Forelimb muscle (tissue), 1 donor: ENCODE results near the gene ZNF679. TPM values are rescaled to one million over a fixed set of nuclear protein-coding genes. Genes with fewer than 3 reads are reported as not detected.
"Not testable (repeated sequence)": the region's sequence is repeated elsewhere in the genome, so short reads cannot be mapped to it uniquely, and the experiment has no call there.

ENCODE experiments used
- DNase-seq: peaks from one replicate; pipeline ENCODE4 v3.0.0-alpha.2; 2013; ENCODE audit warnings: low read depth
- polyA plus RNA-seq: library from polyadenylated mRNA; unstranded; fragments of 120-200 nt; gene quantifications from one replicate; pipeline ENCODE4 v1.2.1, GENCODE V29; 2013; ENCODE audit not compliant: insufficient read length

The ZNF679 gene
- polyA plus RNA-seq = not detected

- not testable (repeated sequence) for DNase-seq
These were observed at the start of gene ZNF679 for GRCh38 chr7:64228174-64228573. ZNF679 (plus strand) TSS chr7:64228474; CDS start chr7:64249118, 20,644 bp downstream.

GRCh38 chr7:64180989-64181388, 47.3 kb upstream of the ZNF679 start:
- no peak for DNase-seq

- no peak for DNase-seq
These were observed 46.7 kb upstream of the ZNF679 start for GRCh38 chr7:64181586-64181985.

- DNase-seq = no peak
These were observed 46.1 kb upstream of the ZNF679 start for GRCh38 chr7:64182036-64182790.

GRCh38 chr7:64183126-64183742, 45.0 kb upstream of the ZNF679 start:
- DNase-seq = no peak

GRCh38 chr7:64183827-64184372, 44.4 kb upstream of the ZNF679 start:
- no peak for DNase-seq

GRCh38 chr7:64184376-64184775, 43.9 kb upstream of the ZNF679 start:
- DNase-seq = no peak

- DNase-seq = no peak
These were observed 40.9 kb upstream of the ZNF679 start for GRCh38 chr7:64187408-64187807.

GRCh38 chr7:64192148-64192704, 36.0 kb upstream of the ZNF679 start:
- no peak for DNase-seq

- no peak for DNase-seq
These were observed 35.5 kb upstream of the ZNF679 start for GRCh38 chr7:64192775-64193174.

- DNase-seq = no peak
These were observed 21.4 kb upstream of the ZNF679 start, which contains the start of gene ZNF735 for GRCh38 chr7:64206903-64207302. ZNF735 (plus strand) TSS chr7:64207203; CDS start chr7:64207203, 0 bp downstream.

GRCh38 chr7:64219710-64220298, 8.5 kb upstream of the ZNF679 start:
- not testable (repeated sequence) for DNase-seq

GRCh38 chr7:64223366-64223765, 4.9 kb upstream of the ZNF679 start:
- DNase-seq = no peak

- DNase-seq = no peak
These were observed 38.2 kb downstream of the ZNF679 start for GRCh38 chr7:64266341-64266919.

- no peak for DNase-seq
These were observed 49.4 kb downstream of the ZNF679 start for GRCh38 chr7:64277630-64278029.

- DNase-seq = no peak
These were observed 66.6 kb downstream of the ZNF679 start for GRCh38 chr7:64294701-64295420.

GRCh38 chr7:64297418-64297817, 69.1 kb downstream of the ZNF679 start:
- DNase-seq = not testable (repeated sequence)

GRCh38 chr7:64300641-64301405, 72.5 kb downstream of the ZNF679 start:
- DNase-seq = no peak

GRCh38 chr7:64307254-64308015, 79.2 kb downstream of the ZNF679 start:
- DNase-seq = peak; percentile 63

- no peak for DNase-seq
These were observed 79.7 kb downstream of the ZNF679 start for GRCh38 chr7:64308016-64308270.
